SJSA1 (cell line): Measurements from ENCODE around the gene RAMP1. TPM values are rescaled to one million over a fixed set of nuclear protein-coding genes. Genes with fewer than 3 reads are reported as not detected.

Experiments used
- DNase-seq, 2 experiments: peaks; one replicate each; pipeline ENCODE4 v3.0.0-alpha.2; 2015 to 2020; ENCODE audit warnings: low spot score in 2 of 2, low read depth in 1 of 2
- H3K27ac ChIP-seq: fragments of 250-450 bp; sonication (Bioruptor Pico); 2 replicates; pipeline ENCODE4 v1.5.1; 2020; ENCODE audit warnings: mild to moderate bottlenecking, moderate library complexity
- H3K27me3 ChIP-seq: fragments of 250-450 bp; sonication (Bioruptor Pico); replicated peaks from 2 replicates; pipeline ENCODE4 v1.5.1; 2020; ENCODE audit warnings: mild to moderate bottlenecking, moderate library complexity
- H3K36me3 ChIP-seq: fragments of 250-450 bp; sonication (Bioruptor Pico); 2 replicates; pipeline ENCODE4 v1.5.1; 2020; ENCODE audit warnings: mild to moderate bottlenecking
- H3K4me1 ChIP-seq: fragments of 250-450 bp; sonication (Bioruptor Pico); replicated peaks from 2 replicates; pipeline ENCODE4 v1.6.1; 2021; ENCODE audit warnings: mild to moderate bottlenecking
- H3K4me3 ChIP-seq: fragments of 250-450 bp; sonication (Bioruptor Pico); 2 replicates; pipeline ENCODE4 v1.5.1; 2020; ENCODE audit warnings: mild to moderate bottlenecking
- H3K9me3 ChIP-seq: fragments of 250-450 bp; sonication (Bioruptor Pico); replicated peaks from 2 replicates; pipeline ENCODE4 v1.5.1; 2020; ENCODE audit warnings: mild to moderate bottlenecking
- total RNA-seq: library from RNA; depleted of rRNA; stranded (reverse); fragments of >200 nt; shearing (Covaris generic); gene quantifications from 2 replicates; pipeline ENCODE4 v1.2.3, GENCODE V29; 2014

Gene RAMP1
- total RNA-seq, 1 experiment from 2014 or later, result 1.7 TPM

GRCh38 chr2:237876532-237876931, 17.1 kb downstream of the RAMP1 start:
- H3K9me3 ChIP-seq, result no peaks in the 10 kb centered on the region
- no peak overlapping the region for H3K27ac ChIP-seq
- H3K27me3 ChIP-seq, result no peaks in the 10 kb centered on the region
- peaks cover 25% of the 10 kb centered on the region for H3K4me1 ChIP-seq
- H3K4me3 ChIP-seq, result no peak overlapping the region
- no peaks in the 10 kb centered on the region for H3K36me3 ChIP-seq
- DNase-seq, result no peak

- no peak overlapping the region for H3K4me3 ChIP-seq
- no peaks in the 10 kb centered on the region for H3K9me3 ChIP-seq
- no peak for DNase-seq
- H3K4me1 ChIP-seq, result peaks cover 25% of the 10 kb centered on the region
- H3K27ac ChIP-seq, result no peak overlapping the region
- H3K36me3 ChIP-seq, result no peaks in the 10 kb centered on the region
- H3K27me3 ChIP-seq, result no peaks in the 10 kb centered on the region
Observed at GRCh38 chr2:237876951-237877491, 17.6 kb downstream of the RAMP1 start.

- no peak overlapping the region for H3K27ac ChIP-seq
- no peaks in the 10 kb centered on the region for H3K9me3 ChIP-seq
- H3K36me3 ChIP-seq, result no peaks in the 10 kb centered on the region
- DNase-seq, result no peak
- peaks cover 25% of the 10 kb centered on the region for H3K4me1 ChIP-seq
- no peaks in the 10 kb centered on the region for H3K27me3 ChIP-seq
- no peak overlapping the region for H3K4me3 ChIP-seq
Observed at GRCh38 chr2:237877576-237878307, 18.3 kb downstream of the RAMP1 start.

- Histone ChIP-seq H3K4me1 (peaks cover 25% of the 10 kb centered on the region), H3K36me3 (no peaks in the 10 kb centered on the region), H3K9me3 (no peaks in the 10 kb centered on the region), H3K27ac (no peak overlapping the region), H3K27me3 (no peaks in the 10 kb centered on the region), H3K4me3 (no peak overlapping the region)
- DNase-seq, result no peak
Observed at GRCh38 chr2:237878321-237879057, 19.1 kb downstream of the RAMP1 start.

- H3K4me1 ChIP-seq, result peaks cover 20% of the 10 kb centered on the region
Observed at GRCh38 chr2:237879058-237879430, 19.6 kb downstream of the RAMP1 start.

GRCh38 chr2:237879991-237880560, 20.7 kb downstream of the RAMP1 start:
- Histone ChIP-seq H3K9me3 (no peaks in the 10 kb centered on the region), H3K27ac (no peak overlapping the region), H3K36me3 (no peaks in the 10 kb centered on the region), H3K27me3 (no peaks in the 10 kb centered on the region), H3K4me1 (peaks cover 10% of the 10 kb centered on the region), H3K4me3 (no peak overlapping the region)
- DNase-seq, result no peak

More at GRCh38 chr2:237879058-237879430, 19.6 kb downstream of the RAMP1 start:
- Histone ChIP-seq H3K9me3 (no peaks in the 10 kb centered on the region), H3K36me3 (no peaks in the 10 kb centered on the region), H3K27me3 (no peaks in the 10 kb centered on the region), H3K4me3 (no peak overlapping the region), H3K27ac (no peak overlapping the region)
- no peak for DNase-seq

- no peak for DNase-seq
- Histone ChIP-seq H3K4me1 (peaks cover 7% of the 10 kb centered on the region), H3K27ac (no peak overlapping the region), H3K36me3 (no peaks in the 10 kb centered on the region), H3K4me3 (no peak overlapping the region), H3K9me3 (no peaks in the 10 kb centered on the region), H3K27me3 (no peaks in the 10 kb centered on the region)
Observed at GRCh38 chr2:237882510-237883481, 23.4 kb downstream of the RAMP1 start.

- H3K27me3 ChIP-seq, result no peaks in the 10 kb centered on the region
- no peak overlapping the region for H3K4me3 ChIP-seq
- H3K27ac ChIP-seq, result no peak overlapping the region
- DNase-seq, result no peak
- no peaks in the 10 kb centered on the region for H3K36me3 ChIP-seq
- peaks cover 11% of the 10 kb centered on the region for H3K4me1 ChIP-seq
- H3K9me3 ChIP-seq, result no peaks in the 10 kb centered on the region
Observed at GRCh38 chr2:237883951-237884446, 24.6 kb downstream of the RAMP1 start.

- H3K9me3 ChIP-seq, result no peaks in the 10 kb centered on the region
- DNase-seq, result no peak
- H3K27ac ChIP-seq, result no peak overlapping the region
- H3K36me3 ChIP-seq, result no peaks in the 10 kb centered on the region
- no peaks in the 10 kb centered on the region for H3K27me3 ChIP-seq
- peaks cover 9% of the 10 kb centered on the region for H3K4me1 ChIP-seq
- no peak overlapping the region for H3K4me3 ChIP-seq
Observed at GRCh38 chr2:237884681-237885080, 25.3 kb downstream of the RAMP1 start.

GRCh38 chr2:237885111-237885930, 25.9 kb downstream of the RAMP1 start:
- peaks cover 9% of the 10 kb centered on the region for H3K4me1 ChIP-seq
- DNase-seq, result peak in 1 of 2 experiments; percentile 39

GRCh38 chr2:237885931-237886684, 26.7 kb downstream of the RAMP1 start:
- peaks cover 13% of the 10 kb centered on the region for H3K4me1 ChIP-seq
- H3K4me3 ChIP-seq, result no peak overlapping the region
- H3K27me3 ChIP-seq, result no peaks in the 10 kb centered on the region
- no peak overlapping the region for H3K27ac ChIP-seq
- DNase-seq, result peak in 1 of 2 experiments; percentile 31
- no peaks in the 10 kb centered on the region for H3K9me3 ChIP-seq
- no peaks in the 10 kb centered on the region for H3K36me3 ChIP-seq

More at GRCh38 chr2:237885111-237885930, 25.9 kb downstream of the RAMP1 start:
- Histone ChIP-seq H3K36me3 (no peaks in the 10 kb centered on the region), H3K27ac (no peak overlapping the region), H3K27me3 (no peaks in the 10 kb centered on the region), H3K9me3 (no peaks in the 10 kb centered on the region), H3K4me3 (no peak overlapping the region)
